GM12872 (cell line): ENCODE data around the gene ZCCHC12.

Experiments
- CTCF ChIP-seq: IDR thresholded peaks from 3 replicates; pipeline ENCODE4 v1.5.1; 2011; ENCODE audit warnings: low read depth, mild to moderate bottlenecking, low read length, moderate library complexity; ENCODE audit not compliant: insufficient read depth

Gene ZCCHC12

DNA sequence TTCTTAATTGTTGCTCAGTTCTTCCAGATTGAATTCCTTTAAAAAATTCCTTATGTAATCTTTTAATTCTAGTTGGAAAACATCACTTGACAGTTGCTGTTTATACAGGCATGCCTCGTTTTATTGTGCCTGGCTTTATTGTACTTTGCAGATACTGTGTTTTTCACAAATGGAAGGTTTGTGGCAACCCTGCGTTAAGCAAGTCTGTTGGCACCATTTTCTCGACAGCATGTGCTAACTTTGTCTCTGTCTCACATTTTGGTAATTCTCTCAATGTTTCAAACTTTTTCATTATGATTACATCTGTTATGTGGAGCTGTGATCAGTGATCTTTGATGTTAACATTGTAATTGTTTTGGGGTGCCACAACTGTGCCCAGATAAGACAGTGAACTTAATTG, 33.4 kb downstream of the ZCCHC12 start:
- no peak for TF ChIP-seq CTCF

DNA sequence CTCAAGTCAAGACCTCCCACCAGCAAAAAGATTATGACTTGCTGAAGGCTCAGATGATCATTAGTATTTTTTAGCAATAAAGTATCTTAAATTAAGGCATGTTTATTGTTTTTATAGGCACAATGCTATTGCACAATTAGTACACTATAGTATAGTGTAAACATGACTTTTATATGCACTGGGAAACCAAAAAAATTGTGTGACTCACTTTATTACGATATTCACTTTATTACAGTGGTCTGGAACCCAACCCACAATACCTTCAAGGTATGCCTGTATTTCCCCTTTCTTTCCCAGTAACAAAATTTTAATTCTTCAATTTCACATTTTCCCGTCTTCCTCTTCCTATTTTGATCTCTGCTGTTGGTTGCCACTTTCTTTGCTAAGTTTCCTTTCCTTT, 37.7 kb downstream of the ZCCHC12 start:
- no peak for TF ChIP-seq CTCF

DNA sequence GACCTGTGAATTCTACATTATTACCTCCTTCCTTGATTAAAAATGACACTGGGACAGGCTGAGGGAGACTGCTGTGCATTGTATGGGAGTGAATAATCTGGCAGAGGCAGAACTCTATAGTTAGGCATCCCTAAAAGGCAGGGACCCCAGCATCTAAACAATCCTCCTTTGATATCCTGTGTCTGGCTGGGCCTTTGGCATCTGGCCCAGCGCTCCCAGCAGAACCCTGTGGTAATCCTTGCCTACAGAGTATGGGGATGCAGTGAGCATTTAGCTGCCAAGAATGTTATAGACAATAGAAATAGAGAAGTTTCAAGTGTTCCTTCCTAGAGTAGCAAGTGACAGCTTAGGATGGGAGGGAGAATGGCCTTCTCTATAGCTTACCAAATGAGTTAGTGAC, 38.5 kb downstream of the ZCCHC12 start:
- TF ChIP-seq CTCF, result no peak

GRCh38 chrX:118862979-118863378, 39.4 kb downstream of the ZCCHC12 start:
- TF ChIP-seq CTCF, result no peak

DNA sequence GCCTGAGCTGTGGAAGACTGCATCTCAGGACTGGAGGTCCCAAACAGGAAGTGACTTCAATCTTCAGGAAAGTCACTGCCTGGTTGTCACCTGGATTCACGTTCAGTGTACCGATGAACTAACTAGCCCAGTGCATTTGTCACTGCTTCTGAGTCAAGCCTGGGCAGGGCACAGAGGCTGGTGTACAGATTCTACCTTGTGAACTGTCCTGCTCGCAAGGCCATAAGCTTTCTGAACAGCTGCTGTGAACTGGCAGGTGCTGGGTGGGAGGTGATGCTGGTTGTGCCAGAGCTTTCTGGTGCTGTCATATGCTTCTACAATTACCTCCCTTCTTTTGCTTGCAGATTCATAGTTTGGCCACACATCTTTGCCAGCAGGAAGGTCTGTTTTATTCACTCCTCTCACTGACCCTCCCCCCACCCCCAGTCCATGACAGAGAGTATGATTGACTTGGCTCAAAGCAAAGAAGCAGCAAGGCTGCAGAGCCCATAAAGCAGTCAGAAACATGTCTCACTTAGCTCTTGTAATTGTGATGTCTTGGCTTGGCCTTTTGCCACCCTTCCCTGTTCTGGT, 40.5 kb downstream of the ZCCHC12 start:
- no peak for TF ChIP-seq CTCF

DNA sequence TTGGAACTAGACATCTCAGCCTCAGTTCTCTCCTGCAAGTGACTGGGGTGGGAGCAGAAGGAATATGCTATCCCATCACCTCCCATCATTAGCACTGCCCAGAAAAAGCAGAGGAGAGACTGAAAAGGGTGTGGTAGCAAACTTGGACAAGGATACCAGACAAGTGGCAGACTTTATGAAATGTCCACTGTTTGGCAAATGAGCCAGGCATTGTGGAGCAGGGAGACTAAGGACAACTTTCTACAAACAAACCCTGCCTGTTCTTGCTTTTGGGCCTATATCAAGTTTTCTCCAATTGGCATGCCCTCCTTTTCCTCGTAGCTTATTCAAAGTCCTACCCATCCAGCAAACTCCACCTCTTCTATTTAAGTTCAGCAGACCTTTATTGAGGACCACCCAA, 41.6 kb downstream of the ZCCHC12 start:
- no peak for TF ChIP-seq CTCF

- TF ChIP-seq CTCF, result no peak
These were observed 43.6 kb downstream of the ZCCHC12 start for GRCh38 chrX:118867251-118867650.
